ENCODE measurements around the gene EIF2AK3. TPM values are rescaled to one million over a fixed set of nuclear protein-coding genes. Genes with fewer than 3 reads are reported as not detected.
"Not testable (repeated sequence)": the region's sequence is repeated elsewhere in the genome, so short reads cannot be mapped to it uniquely, and the experiment has no call there.

EIF2AK3 gene
- total and polyA plus RNA-seq, 2 experiments from 2014 or later = 19.5 to 41.9 TPM

DNA sequence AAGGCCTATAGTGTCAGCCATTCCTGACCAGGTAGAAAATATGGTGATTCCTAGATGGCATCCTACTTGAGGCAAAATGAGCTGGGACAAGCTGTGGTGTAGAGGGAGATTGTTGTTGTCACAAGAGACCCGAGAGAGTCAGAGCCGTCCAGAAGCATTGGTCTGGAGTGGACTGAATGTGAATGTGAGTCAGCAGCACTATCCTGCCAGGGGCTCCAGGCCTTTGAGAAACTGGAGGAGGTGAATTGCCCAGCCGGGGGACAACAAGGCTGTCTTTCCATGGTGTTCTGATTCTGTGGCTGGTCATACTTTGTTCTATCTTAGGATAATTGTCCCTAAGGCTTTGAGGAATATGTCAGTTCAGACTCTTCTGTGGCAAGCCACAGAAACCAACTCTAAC is 29.4 kb upstream of the EIF2AK3 start:
- DNase-seq (ENCODE audit: low spot score) = peak; percentile 28
- Histone ChIP-seq H3K79me2 (no peaks in the 10 kb centered on the region), H3K4me2 (peak overlapping the region; percentile 4), H4K20me1 (ENCODE audit: insufficient read depth, poor library complexity, severe bottlenecking) (no peaks in the 10 kb centered on the region), H2AFZ (peak overlapping the region; percentile 34), H3K4me3 (no peak overlapping the region), H3K9me2 (replicated peaks; ENCODE audit: insufficient read depth) (no peaks in the 10 kb centered on the region), H3K27ac (peak overlapping the region; percentile 82), H3K27me3 (no peaks in the 10 kb centered on the region), H3K4me1 (ENCODE audit: insufficient read depth) (peaks cover 28% of the 10 kb centered on the region), H3K9me3 (ENCODE audit: low read depth) (no peaks in the 10 kb centered on the region), H3K36me3 (replicated peaks; ENCODE audit: insufficient read depth, low read depth) (no peaks in the 10 kb centered on the region)
- 75% methylated on average over 3 of the region's 3 CpGs for WGBS (ENCODE audit: low lambda C conversion rate, missing lambda C conversion rate)
- no peak for TF ChIP-seq EZH2phosphoT487 (IDR thresholded peaks at IDR 0.05; ENCODE audit: low read depth, severe bottlenecking, unreplicated experiment)
- TF ChIP-seq EZH2 (IDR thresholded peaks at IDR 0.05; ENCODE audit: borderline replicate concordance) = no peak
- TF ChIP-seq CTCF (IDR thresholded peaks at IDR 0.05; ENCODE audit: poor library complexity) = no peak

- no peak for DNase-seq (ENCODE audit: low spot score)
- Histone ChIP-seq H3K4me3 (no peak overlapping the region), H3K4me1 (ENCODE audit: insufficient read depth) (peaks cover 28% of the 10 kb centered on the region), H3K9me3 (ENCODE audit: low read depth) (no peaks in the 10 kb centered on the region), H2AFZ (no peak overlapping the region), H3K9me2 (replicated peaks; ENCODE audit: insufficient read depth) (no peaks in the 10 kb centered on the region), H3K79me2 (no peaks in the 10 kb centered on the region), H3K4me2 (no peak overlapping the region), H3K27me3 (no peaks in the 10 kb centered on the region), H3K27ac (no peak overlapping the region), H4K20me1 (ENCODE audit: insufficient read depth, poor library complexity, severe bottlenecking) (no peaks in the 10 kb centered on the region), H3K36me3 (replicated peaks; ENCODE audit: insufficient read depth, low read depth) (no peaks in the 10 kb centered on the region)
- 85% methylated on average over 2 of the region's 2 CpGs for WGBS (ENCODE audit: low lambda C conversion rate, missing lambda C conversion rate)
- TF ChIP-seq CTCF (IDR thresholded peaks at IDR 0.05; ENCODE audit: poor library complexity) (no peak), EZH2 (IDR thresholded peaks at IDR 0.05; ENCODE audit: borderline replicate concordance) (no peak), EZH2phosphoT487 (IDR thresholded peaks at IDR 0.05; ENCODE audit: low read depth, severe bottlenecking, unreplicated experiment) (no peak)
Observed at GRCh38 chr2:88654714-88655113, 27.4 kb upstream of the EIF2AK3 start.

DNA sequence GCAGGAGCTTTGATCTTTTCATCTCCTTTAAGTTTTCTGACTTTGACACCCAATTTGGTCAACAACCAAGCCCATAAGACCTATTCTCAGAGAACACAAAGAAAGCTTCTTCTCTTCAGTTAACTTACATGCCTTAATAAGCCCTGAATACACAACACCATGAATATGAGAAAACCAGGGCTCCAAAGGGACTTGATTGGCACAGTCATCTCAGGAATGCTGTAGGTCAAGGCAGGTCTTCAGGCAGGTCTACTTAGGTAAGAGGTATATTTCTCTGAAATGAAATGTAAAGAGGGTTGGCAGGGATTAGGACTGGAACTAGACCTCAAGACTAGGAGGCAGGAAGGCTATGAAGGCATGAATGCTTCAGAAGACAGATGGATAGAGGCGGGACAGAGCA is 24.4 kb upstream of the EIF2AK3 start:
- 87% methylated on average over 1 of the region's 1 CpG for WGBS (ENCODE audit: low lambda C conversion rate, missing lambda C conversion rate)
- TF ChIP-seq EZH2 (IDR thresholded peaks at IDR 0.05; ENCODE audit: borderline replicate concordance) (no peak), CTCF (IDR thresholded peaks at IDR 0.05; ENCODE audit: poor library complexity) (no peak), EZH2phosphoT487 (IDR thresholded peaks at IDR 0.05; ENCODE audit: low read depth, severe bottlenecking, unreplicated experiment) (no peak)
- Histone ChIP-seq H3K27ac (no peak overlapping the region), H3K9me3 (ENCODE audit: low read depth) (no peaks in the 10 kb centered on the region), H4K20me1 (ENCODE audit: insufficient read depth, poor library complexity, severe bottlenecking) (no peaks in the 10 kb centered on the region), H3K4me3 (no peak overlapping the region), H3K9me2 (replicated peaks; ENCODE audit: insufficient read depth) (no peaks in the 10 kb centered on the region), H3K36me3 (replicated peaks; ENCODE audit: insufficient read depth, low read depth) (no peaks in the 10 kb centered on the region), H3K4me1 (ENCODE audit: insufficient read depth) (peaks cover 6% of the 10 kb centered on the region), H3K27me3 (no peaks in the 10 kb centered on the region), H2AFZ (no peak overlapping the region), H3K79me2 (no peaks in the 10 kb centered on the region), H3K4me2 (no peak overlapping the region)
- no peak for DNase-seq (ENCODE audit: low spot score)

DNA sequence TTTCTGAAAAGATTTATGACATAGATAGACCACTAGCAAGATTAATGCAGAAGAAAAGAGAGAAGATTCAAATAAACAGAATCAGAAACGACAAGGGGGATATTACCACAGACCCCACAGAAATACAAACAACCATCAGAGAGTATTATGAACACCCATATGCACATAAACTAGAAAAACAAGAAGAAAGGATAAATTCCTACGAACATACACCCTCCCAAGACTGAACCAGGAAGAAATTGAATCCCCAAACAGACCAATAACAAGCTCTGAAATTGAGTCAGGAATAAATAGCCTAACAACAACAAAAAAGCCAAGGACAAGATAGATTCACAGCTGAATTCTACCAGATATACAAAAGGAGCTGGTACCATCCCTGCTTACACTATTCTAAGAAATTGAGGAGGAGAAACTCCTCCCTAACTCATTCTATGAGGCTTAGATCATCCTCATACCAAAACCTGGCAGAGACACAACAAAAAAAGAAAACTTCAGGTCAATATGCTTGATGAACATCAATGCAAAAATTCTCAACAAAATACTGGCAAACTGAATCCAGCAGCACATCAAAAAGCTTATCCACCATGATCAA is 18.1 kb upstream of the EIF2AK3 start:
- H3K4me2 ChIP-seq; H3K27me3 ChIP-seq; H3K9me3 ChIP-seq (ENCODE audit: low read depth); H3K9me2 ChIP-seq (replicated peaks; ENCODE audit: insufficient read depth); H3K79me2 ChIP-seq; H3K4me1 ChIP-seq (ENCODE audit: insufficient read depth); H3K36me3 ChIP-seq (replicated peaks; ENCODE audit: insufficient read depth, low read depth); DNase-seq (ENCODE audit: low spot score); H3K27ac ChIP-seq; H3K4me3 ChIP-seq; H4K20me1 ChIP-seq (ENCODE audit: insufficient read depth, poor library complexity, severe bottlenecking); H2AFZ ChIP-seq: not testable (repeated sequence)
- WGBS (ENCODE audit: low lambda C conversion rate, missing lambda C conversion rate) = 73% methylated on average over 2 of the region's 2 CpGs
